Iris pigment epithelial cell (primary cell): ENCODE measurements around the gene BORCS6.
"Not testable (repeated sequence)": the region's sequence is repeated elsewhere in the genome, so short reads cannot be mapped to it uniquely, and the experiment has no call there.

ENCODE experiments used
- DNase-seq: peaks from one replicate; pipeline ENCODE4 v3.0.0-alpha.2; 2011; ENCODE audit warnings: low read depth

BORCS6 gene

GRCh38 chr17:8173056-8173870 is 16.7 kb downstream of the BORCS6 start:
- DNase-seq = peak; percentile 98

DNA sequence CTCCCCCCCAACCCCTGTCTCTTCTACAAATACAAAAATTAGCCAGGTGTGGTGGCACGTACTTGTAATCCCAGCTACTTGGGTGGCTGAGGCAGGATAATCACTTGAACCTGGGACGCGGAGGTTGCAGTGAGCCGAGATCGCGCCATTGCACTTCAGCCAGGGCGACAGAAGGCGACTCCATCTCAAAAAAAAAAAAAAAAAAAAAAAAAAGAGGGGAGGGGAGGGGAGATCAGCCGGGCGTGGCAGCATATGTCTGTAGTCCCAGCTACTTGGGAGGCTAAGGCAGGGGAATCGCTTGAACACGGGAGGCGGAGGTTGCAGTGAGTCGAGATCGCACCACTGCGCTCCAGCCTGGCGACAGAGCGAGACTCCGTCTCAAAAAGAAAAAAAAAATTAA is 19.8 kb downstream of the BORCS6 start:
- DNase-seq = not testable (repeated sequence)

GRCh38 chr17:8167526-8167925 is 22.5 kb downstream of the BORCS6 start:
- DNase-seq = no peak

- no peak for DNase-seq
Observed at GRCh38 chr17:8166731-8167130, 23.2 kb downstream of the BORCS6 start.

GRCh38 chr17:8164815-8165131 is 25.2 kb downstream of the BORCS6 start:
- no peak for DNase-seq

DNA sequence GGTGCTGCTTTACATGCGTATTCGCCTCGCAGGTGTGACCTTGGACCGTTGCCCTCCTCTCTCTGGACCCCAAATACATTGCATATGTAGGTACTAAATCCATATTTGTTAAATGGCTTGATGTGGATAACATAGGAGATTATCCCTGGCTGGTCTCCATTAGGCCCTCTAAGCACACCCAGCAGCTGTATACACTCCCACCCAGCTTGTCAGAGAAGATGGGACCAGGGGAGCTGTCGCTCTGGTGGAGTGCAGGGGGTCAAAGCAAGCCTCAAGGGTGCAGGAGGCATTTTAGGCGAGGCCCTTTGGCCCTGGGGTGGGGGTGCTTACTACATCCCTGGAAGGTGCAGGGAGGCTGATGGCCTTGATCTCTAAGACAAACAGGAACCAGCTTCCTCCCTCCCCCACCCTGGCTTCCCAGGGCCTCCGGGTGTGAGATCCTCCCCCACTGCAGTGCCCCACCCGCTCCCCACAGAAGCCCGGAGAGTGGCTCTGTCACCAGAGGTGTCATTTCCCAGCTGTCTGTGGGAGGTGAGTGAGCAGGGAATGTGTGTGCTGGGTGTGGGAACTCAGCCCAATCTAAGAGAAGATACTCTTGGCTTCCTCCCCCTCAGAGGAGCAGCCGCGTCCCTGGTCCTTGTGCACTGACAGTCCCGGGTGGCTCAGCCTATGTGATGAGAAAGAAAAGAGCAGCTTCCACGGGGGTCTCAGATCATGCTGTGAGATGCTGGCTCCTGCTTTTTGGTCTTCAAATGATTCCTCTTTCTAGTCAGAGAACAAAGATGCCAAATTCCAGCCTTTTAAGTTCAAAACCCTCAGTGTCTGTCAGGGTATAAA is 25.8 kb downstream of the BORCS6 start:
- no peak for DNase-seq

DNA sequence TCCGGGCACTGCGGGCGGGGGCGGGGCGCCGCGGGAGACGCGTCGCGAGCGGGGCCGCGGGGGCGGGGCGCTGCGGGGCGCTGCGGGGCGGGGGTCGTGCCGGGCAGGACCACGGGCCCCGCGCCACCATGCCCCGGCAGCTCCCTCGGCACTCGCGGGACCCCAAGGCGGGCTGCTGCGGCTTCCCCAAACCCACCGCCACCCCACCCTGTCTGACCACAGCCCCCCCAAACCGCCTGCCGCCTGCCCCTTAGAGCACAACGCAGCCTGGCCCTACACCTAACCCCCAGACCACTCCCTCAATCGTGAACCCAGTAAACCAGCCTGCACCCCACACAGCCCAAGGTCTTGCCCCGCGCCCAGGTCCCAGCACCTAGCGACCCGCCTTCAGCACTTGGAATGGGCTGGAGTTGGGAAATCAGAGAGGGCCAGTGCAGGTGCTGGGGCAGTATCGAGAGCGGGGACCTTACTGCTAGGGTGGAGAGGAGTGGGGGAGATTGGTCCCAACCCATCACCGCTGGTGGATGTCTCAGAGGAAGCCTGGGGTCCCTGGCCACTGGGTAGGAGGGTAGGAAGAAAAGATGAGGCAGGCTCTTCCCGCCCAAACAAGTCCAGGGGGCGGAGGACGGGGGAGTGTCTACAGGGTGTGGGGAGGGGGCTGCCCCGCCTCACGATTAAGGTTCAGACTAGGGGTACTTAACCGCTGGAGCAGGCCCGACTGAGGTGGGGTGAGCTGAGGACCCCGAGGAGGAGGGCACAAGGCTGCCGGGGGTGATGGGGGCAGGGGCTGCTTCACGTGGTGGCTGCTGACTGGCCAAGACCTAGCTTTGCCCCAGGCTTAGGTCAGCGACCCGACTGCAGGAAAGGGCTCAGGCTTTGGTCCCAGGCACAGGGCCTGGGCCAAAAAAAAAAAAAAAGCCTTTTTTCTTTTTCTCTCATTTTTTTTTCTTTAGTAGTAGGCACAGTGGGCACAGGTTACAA is 26.7 kb downstream of the BORCS6 start:
- DNase-seq = no peak

- peak; percentile 66 for DNase-seq
Observed at GRCh38 chr17:8162233-8162996, 27.6 kb downstream of the BORCS6 start, which contains the start of gene VAMP2. TSS of gene VAMP2 (minus strand) at chr17:8162948. CDS start at chr17:8162879, 69 bp downstream.

- no peak for DNase-seq
Observed at GRCh38 chr17:8161289-8162232, 28.4 kb downstream of the BORCS6 start.

DNA sequence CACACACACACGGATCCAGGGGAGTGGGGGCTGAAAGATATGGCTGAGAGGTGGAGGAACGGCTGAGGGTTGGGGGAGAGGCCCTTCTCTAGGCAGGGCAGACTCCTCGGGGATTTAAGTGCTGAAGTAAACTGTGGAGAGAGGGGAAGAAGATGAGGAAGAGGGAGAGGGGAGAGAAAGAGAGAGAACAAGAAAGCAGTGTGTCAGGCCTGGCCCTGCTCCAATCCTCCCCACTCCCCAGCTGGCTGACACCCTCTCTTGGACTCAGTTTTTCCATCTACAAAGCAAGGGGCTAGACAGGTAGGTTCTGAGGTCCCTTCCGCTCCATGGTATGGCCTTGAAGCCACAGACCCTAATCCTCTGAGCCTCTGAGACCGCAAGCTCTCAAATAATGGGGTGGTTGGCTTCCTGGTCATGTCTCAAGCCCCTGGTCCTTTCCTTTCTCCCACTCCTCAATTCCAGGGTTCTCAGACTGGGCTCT is 29.2 kb downstream of the BORCS6 start:
- DNase-seq = no peak

- no peak for DNase-seq
Observed at GRCh38 chr17:8160224-8160577, 29.8 kb downstream of the BORCS6 start.

- no peak for DNase-seq
Observed at GRCh38 chr17:8159459-8160223, 30.3 kb downstream of the BORCS6 start.

GRCh38 chr17:8159032-8159400 is 31.0 kb downstream of the BORCS6 start:
- no peak for DNase-seq

DNA sequence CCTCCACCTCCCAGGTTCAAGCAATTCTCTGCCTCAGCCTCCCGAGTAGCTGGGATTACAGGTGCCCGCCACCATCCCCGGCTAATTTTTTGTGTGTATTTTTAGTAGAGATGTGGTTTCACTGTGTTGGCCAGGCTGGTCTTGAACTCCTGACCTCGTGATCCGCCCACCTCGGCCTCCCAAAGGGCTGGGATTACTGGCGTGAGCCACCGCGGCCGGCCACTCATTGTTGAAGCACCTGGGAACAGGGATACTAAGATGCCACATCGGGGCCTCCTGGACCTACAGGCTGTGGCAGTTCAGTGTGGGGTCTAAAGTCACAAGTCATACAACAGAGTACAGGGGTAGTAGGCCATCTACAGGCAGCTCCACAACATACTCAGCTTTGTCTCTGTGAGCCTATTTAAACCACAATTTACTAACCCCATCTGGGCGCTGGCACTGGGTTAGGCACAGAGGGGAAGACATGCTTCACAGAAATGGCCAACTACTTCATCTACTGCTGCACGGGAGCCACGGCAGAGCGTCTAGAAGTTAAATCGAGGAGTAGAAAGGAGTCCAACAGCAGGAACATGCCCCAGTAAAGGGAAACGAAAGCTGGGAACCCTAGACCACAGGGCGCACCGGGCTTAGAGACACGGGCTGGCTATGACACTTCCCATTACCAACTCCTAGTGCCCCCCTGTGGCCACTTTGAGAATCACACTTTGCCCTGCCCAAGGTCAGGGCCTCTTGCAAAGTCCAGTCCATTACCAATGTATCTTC is 31.5 kb downstream of the BORCS6 start:
- DNase-seq = peak; percentile 86

DNA sequence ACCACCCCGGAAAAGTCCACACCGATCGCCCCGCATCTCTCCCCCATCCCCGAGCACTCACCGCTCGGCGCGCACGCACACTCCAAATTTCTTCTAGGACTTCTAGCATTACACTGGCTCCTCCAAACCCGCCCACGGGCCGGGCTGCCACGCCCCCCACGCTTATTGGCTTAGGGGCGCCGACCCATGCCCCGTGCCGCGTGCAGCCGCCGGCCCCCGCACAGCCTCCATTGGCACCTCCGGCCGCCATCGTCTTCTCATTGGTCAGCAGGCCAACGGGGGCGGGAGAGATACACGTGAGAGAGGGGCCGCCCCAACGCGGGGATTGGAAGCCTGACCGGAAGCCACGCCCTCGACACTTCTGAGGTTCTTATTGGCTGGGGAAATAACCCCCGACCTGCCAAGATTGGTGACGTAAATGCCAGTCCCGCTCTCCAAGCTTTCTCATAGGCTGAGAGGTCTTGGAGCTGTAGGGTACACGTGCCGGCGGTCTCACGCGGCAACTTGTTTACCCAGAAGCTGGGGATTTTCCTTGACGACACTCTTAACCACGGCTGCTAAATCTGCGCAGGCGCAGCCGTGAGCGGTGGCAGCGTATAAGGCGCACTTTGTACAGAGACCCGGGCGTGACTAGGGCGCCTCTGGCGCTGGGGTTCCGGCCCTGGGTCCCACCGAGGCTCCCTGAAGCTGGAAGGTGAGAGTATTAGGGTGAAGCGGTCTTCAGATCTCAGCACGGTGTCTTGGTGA is 33.6 kb downstream of the BORCS6 start:
- DNase-seq = peak; percentile 100

- DNase-seq = no peak
Observed at GRCh38 chr17:8155996-8156245, 34.1 kb downstream of the BORCS6 start.

DNA sequence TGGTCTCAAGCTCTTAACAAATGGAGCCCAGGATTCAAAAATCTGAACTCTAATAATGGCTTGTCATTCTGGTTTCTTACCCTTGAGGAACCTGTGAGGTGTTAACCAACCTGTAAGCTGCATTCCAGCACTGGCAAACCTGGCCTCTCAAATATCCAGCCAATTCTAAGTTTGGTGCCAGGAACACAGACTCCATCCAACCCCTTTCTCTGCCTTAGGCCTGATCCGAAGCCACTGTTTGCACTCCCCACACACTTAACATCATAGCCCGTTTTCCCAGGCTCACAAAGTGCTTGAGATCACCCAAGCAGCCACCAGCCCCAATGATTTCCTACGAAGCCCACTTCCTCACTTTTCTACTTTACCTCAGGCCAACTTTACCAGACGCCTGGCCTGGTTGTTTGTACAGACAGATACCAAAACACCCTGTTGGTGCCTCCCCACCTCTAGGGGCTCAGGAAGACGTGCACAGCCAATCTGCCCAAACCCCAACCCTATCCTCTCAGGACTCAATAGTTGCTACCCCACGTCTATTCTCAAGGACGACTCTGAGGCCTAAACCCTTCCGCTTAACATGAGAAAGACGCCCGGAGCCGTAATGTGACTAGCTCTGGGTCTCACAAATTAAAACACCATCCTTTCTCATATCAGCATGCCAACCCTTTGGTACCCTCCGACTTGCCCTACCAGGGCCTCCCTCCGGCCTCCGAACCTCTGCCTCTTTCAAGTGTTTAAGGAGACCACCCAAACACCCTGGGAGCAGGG is 34.6 kb downstream of the BORCS6 start:
- peak; percentile 38 for DNase-seq
